Dermis blood vessel endothelial cell (primary cell): ENCODE data around the gene MDFI. TPM values are rescaled to one million over a fixed set of nuclear protein-coding genes. Genes with fewer than 3 reads are reported as not detected.
A peak's percentile ranks its signal among the peaks of the same experiment; 100 is the strongest.

Source experiments
- DNase-seq: peaks from one replicate; pipeline ENCODE4 v3.0.0; 2010
- total RNA-seq: library from RNA; depleted of rRNA; stranded (reverse); fragments of >200 nt; gene quantifications from 2 replicates; pipeline ENCODE4 v1.2.3, GENCODE V29; 2014

MDFI gene
- total RNA-seq, 1 donor from 2014 or later: 34.0 TPM

DNA sequence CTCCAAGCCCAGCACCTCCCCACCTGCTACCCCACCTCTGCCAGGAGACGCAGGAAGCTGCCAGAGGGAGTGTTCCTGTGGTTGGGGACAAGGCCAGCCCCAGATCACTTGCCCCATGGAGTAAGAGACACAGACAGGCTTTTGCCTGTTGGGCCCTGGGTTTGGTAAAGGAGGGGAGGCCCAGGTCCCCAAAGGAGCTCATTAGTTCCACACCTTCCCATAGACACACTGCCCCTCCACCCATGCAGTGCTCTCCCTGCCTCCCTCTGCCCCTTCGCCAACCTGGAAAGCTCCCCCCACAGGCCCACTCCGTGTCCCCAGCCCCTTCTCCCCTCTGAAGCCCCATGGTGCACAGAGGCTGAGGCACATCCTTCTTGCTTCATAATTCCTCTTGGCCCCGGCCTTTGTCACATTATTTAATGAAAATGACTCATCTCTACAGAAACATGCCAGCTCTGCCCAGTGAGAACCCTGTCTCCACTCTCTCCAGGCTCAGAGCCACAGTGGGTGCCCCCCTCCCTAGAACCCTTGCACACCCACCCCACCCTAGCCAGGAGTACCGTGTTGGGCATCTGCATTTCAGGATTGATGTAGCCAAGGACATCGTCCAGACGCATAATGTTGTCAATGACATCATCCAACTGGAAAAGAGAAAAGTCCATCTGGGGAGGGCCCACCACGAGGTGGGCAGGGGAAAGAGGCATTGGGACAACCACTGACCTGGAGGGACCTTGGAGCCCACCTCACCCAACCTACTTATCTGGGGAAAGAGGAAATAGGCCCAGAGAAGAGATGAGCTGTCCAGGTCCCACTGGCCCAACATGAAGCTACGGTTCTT lies 51.1 kb downstream of the MDFI start:
- peak; percentile 32 for DNase-seq

DNA sequence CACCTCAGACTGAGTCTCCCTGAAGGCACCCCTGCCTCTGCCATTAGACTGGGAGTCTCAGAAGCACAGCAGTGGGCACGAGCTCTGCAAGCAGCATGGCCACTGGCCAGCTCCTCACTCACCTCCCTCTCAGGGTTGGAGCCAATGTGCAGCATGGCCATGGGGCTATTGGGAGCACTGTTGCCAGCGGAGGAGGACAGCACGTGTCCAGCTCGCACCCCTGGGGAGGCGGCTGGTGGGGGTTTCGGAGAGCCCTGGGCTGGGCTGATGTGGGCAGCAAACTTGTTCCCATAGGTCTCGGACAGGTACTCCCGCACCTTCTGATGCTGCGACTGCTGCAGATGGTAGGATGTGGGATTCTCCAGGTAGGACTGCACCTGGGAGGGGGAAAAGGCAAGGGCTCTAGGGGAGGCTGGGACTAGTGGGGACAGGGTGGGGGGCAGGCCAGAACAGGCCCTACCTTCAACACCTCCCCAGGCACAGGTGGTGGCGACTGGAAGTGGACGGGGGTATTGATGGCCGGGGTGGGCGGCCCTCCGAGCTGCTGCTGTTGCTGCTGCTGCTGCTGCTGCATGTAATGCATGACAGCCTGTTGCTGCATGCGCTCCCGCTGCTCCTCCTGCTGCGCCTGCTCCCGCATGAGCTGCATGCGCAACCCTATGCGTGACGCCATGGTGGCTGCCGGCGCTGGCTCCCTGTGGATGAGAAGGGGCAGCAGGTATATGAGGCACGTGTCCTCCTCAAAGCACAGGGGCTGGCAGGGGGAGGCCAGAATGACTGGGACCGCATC lies 52.5 kb downstream of the MDFI start:
- DNase-seq: no peak

DNA sequence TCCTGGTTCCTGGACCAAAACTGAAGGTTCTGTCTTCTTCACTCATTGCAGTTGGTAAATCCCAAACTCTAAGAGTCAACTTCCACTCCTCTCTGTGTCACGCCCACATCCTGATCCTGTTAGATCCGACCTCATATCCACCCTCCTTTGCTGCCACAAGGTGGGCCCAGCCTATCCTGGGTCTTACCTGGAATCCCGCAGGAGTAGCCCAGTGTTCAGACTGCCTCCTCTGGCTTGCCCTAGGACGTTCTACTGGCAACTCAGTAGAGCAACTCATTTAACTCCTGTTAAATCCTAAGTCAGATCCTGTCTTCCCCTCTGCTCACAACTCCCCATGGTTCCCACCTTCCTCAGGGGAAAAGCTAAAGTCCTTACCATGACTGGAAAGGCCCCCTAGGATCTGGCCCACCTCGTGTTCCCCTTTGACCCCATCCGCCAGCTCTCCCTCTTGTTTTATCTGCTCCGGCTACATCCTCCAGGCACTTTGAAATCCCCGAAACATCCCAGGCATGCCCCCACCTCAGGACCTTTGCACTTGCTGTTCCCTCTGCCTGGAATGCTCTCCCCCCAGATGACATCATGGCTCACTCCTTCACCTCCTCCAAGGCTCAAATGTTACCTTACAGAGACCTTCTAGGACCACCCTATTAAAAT lies 53.3 kb downstream of the MDFI start:
- DNase-seq: no peak

DNA sequence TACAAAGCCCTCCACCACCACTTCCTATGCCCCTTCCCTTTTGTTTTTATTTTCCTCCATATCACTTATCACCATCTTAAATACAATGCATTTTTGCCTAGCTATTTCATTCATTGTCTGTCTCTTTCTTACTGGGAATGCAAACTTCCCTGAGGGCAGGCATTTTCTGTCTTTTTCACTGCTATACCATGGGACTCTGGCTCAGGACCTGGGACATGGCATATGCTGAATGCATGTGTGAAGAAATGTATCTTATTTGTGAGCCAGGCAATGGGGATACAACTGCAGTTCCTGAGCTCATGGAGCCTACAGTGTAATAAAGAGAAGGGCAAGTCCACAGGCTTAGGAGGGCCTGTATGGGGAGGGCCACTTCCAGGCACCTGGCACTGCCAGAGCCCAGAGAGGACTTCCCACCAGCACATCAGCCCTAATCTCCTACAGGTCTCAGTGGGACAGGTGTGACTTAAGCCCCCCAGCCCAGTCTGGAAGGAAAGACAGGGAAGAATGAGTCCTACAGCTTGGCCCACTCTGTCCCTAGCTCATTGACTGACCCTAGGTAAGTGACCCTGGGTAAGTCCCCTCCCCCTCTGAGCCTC lies 53.9 kb downstream of the MDFI start:
- no peak for DNase-seq

DNA sequence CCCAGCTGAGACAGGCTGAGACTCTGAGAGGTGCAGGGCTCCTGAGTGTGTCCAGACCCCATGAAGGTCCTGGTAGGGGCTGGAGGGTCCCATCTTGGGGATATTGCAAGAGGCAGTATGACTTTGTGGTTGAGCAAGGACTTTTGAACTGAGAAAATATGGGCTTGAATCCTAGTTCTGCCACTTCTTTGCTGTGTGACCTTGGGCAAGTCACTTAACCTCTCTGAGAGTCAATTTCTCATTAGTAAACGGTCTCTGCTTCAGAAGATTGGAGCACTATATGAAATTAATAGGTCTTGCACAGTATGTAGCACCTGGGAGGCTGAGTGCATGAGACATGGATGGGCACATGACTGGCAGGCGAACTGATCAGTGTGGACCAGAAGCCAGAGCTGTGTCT lies 54.5 kb downstream of the MDFI start:
- no peak for DNase-seq

DNA sequence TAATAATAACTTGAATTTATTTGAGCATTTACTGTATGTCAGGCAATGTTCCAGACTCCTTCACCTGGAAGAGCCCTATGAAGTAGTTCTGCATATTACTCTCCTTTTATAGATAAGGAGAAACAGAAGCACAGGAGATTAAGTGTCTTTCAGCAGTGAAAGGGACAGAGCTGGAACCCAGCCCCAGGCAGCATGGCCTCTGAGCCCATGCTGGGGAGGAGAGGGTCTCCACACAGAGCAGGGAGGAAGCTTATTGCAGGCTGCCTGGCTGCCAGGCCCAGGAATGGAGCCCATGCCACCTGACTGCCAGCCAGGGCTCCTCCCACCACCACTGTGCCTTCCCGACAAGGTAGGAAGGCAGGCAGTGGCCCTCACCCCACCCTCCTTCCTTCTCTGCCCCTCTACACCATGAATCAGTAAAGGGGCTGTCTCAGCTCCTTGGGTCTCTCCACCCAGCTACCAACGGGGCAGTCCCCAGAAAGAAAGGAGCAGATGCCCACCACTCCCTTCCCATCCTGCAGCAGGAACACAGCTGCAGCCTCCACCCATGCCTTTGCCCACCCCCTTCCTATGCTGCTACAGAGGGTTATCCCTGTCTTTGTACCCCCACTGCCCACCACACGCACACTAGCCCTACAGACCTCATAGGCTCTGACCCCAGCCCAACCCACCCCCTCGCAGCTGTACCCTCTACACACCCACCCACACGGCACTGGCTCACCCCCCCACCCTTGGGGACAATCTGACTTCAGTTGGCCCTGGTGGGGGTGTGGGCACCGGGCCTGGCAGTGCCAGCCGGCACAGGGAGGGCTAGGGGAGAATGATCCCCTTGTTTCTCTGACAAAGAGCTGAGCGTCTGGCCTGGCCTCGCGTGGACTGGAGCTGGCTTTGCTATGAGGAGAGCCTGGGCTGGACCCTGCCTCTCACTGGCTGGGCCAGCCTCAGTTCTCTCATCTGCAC lies 55.3 kb downstream of the MDFI start:
- no peak for DNase-seq

DNA sequence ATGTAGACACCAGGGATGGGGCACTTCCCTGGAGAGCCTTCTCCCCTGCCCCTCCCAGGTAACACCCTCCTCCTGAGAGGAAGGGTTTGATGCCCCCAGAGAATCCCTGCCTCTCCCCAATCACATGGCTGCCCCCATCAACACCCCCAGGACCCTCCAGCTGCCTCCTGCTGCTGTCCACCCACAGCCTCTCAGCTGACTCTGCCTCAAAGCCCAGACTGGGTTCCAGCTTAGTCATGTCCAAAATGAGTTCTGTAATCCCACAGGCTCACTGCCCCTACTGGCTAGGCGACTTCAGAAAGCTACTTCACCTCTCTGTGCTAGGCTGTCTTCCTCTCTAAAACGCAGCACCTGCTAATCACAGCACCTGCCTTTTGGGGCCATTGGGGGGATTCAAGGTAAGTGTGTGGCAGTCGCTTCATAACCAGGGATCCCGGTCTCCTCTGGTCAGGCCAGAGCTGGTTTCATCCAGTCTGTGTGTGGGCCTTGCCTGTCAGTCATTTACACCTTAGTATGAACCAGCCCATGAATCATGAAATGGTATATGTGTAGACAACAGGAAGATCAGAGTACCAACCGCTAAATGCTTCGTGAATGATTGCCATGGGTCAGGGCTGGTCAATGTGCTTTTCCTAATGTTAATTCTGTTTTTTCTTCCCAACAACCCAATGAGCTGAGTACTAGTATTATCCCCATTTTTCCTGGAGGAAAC lies 56.7 kb downstream of the MDFI start:
- no peak for DNase-seq

DNA sequence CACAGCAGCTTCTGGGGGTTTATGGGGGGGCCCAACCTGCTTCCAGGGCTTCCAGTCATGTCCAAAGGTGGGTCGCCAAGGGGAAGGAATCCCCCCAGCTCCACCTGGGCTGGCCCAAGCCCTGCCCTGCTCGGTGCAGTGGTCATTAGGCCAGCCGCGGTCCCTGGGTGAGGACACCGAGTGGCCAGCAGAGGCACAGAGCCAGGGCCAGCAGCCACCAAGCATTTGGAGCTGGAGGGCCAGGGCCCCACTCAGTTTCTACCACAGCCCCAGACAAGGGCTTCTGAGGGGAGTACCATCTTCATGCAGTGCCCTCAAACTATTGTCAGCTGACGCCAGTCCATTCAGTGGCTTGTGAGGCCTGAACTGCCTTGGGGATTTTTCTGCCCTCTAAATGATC lies 57.6 kb downstream of the MDFI start:
- DNase-seq: no peak

DNA sequence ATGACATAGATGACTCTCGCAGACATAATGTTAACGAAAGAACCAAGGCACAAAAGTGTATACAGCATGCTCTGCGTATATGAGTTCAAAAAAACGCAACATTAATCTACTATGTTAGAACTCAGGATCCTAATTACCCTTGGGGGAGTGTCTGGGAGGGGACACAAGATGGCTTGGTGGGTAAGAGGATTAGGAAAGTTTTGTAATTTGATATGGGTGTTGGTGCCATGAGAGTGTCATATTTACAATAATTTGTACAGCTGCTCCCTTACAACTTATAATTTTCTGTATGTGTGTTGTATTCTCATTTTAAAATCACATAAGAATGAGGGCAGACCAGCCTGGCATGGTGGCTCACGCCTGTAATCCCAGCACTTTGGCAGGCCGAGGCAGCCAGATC lies 58.5 kb downstream of the MDFI start:
- DNase-seq: no peak

DNA sequence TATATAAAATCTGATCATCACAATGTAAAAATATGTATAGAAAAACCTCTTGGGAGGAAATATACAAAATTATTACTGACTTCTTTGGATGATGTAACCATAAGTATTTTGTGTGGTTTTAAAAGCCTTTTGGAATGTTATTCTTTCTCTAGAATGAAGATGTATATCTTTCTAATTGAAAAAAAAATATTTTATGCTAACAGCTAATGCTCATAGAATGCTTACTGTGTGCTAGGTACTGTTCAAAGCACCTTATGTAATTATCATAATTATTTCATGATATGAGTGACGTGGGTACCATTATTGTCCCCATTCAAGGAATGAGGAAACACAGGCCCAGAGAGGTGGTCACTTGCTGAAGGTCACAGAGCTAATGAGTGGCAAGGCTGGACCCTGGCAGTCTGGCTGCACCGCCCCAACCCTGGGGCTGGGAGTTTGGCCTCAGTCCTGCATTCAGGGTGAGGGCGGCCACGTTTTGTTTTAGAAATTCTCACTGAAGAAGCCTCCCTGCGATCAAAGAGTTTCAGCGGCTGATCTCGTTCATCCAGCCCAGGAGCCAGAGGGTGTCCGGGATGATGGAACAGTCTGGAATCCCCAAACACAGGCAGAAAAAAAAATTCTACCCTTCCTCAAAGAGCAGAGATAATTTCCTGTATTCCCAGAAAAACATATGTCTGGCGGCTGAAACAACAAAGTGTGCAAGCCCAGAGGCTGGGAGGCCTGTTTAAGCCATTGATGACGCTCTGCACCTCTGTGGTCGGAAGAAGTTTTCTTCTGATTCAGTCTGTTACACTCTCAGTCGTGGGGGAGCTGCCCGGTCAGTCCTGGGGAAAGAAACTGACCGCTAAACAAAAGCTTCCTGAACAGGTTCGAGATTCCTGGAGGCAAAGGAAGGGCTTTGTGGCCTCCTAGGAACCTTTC lies 59.9 kb downstream of the MDFI start:
- peak; percentile 78 for DNase-seq

DNA sequence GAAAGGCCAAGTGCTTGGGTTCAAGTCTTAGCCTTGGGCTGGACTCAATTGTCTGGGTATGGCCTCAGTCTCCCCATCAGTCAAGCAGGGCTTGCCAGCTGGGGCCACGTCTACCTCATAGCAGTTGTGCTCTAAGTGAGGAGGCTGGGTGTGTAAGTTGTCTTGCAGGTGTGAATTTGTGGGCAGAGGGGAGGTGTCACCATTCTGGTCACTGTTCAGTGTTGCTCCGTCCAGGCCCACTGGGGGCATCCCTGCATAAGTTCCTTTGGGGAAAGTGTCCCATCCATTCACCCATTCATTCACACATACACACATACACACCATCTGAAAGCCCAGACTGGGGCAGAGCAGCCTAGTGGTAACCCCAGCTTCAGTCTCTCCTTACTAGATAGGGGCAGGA lies 60.8 kb downstream of the MDFI start:
- DNase-seq: no peak

DNA sequence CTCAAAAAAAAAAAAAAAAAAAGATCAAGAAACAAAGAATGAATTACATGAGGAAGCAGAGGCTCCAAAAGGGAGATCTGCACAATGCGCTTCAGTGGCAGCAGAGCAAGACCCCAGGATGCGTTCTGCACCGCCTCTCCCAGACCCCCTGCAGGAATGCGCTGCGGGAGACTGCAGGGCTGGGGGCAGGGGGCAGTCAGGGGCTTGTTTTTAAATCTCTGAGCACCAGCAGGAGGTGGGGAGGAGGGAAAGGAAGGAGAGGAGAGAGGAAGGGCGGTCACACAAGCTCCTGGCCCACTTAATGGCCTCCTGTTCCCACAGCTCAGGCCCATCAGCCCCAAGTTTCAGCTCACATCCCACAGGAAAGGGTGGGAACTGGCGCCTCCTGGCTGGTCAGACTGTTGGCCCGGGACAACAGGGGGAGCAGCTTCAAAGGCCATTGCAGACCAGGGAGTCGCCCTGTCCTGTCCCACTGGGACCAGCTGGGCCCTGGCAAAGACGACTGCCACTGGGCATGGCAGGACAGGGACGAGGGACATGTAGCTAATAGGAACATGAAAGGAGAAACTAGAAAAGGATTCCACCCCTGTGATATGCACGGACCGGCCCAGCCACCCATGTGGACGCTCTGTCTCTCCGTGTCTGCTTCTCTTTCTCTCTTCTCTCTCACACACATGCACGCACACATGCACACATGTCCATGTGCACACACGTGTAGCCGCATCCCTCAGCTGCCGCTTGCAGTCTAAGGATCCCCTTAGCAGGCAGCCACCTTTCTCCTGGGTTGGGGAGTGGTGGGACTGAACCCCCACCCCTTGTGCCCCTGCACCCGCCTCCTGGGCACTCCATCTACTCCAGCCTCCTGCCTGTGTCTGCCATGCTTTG lies 62.4 kb downstream of the MDFI start:
- peak; percentile 38 for DNase-seq

DNA sequence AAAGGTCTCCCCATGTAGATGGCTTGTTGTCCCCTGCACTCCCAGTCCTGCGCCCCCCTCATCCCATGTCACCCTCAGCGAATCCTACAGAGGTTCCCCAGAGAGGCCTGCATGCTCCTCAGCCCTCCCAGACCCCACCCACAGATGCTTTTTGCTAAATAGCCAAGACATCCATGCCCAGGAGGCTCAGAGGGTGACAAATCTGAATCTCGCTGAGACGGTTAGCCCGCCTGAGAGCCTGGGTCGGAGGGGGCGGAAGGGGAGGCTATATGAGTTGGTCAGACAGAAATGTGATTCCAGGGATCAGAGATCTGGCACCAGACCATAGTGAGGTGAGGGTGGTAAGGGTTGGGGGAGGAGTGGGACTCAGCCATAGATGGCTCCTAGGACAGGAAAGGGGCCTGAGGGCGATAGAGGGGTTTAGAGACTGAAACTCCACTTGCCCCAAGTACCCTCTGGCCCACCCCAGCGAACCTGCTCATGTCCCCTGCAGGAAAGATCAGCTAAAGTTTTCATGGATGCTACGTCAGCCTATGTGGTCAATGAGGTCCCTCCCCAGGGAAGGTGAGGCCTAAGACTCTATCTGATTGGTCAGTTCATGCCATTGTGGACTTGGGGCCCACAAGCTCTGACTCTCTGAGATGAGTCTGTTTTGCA lies 63.9 kb downstream of the MDFI start:
- DNase-seq: no peak

DNA sequence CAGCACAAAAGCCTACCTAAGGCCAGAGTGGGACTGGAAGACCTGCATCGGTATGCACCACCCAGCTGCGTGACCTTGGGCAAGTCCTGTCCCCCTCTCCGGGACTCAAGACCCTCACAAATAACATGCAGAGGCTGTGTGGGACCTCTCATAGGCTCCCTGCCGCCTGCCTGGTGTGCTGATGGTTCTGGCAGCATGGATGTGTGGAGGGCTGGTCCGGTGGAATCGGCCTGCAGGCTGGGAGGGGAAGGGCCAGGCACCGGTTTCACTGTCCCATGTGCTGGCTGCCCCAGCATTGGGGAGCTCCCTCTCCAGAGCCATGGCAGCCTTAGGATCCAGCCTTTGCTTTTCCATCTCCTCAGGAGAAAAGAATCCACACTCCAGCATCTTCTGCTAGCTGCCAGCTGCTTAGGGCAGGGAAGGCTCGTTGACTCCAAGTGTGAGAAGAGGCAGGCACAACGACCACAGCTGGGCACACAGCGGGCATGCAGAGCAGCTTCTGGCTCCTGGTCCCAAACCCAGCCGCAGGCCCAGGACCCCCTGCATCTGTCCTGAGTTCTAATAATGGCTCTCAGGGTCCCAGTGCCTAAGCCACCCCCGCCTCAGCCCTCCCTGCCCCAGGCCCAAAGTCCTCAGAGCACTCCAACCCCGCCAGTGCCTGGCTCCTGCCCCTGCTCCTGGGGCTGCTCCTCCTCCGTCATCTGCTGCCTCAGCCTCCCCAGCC lies 64.7 kb downstream of the MDFI start:
- DNase-seq: no peak
